Nephron (organoid): ENCODE measurements around the gene CGB3.

ENCODE experiments used
- H3K27ac Mint-ChIP-seq, 3 experiments: 2 replicates each; pipeline ENCODE4 v1.8.0; 2020; ENCODE audit warnings: mixed read lengths in 3 of 3, mild to moderate bottlenecking in 2 of 3, moderate library complexity in 1 of 3
- H3K27me3 Mint-ChIP-seq: 2 replicates; pipeline ENCODE4 v1.8.0; 2021; ENCODE audit warnings: low read depth, mild to moderate bottlenecking, moderate library complexity, mixed read lengths
- H3K36me3 Mint-ChIP-seq: 2 replicates; pipeline ENCODE4 v1.8.0; 2020; ENCODE audit warnings: low read depth, mixed read lengths
- H3K4me1 Mint-ChIP-seq: 2 replicates; pipeline ENCODE4 v1.8.0; 2020; ENCODE audit warnings: mixed read lengths
- H3K4me3 Mint-ChIP-seq, 3 experiments: 2 replicates each; pipeline ENCODE4 v1.8.0; 2020; ENCODE audit warnings: mild to moderate bottlenecking in 3 of 3, mixed read lengths in 3 of 3, moderate library complexity in 2 of 3
- H3K9me3 Mint-ChIP-seq: 2 replicates; pipeline ENCODE4 v1.8.0; 2020; ENCODE audit warnings: mixed read lengths
- CTCF ChIP-seq, 3 experiments: fragments of 200-600 bp; sonication (generic); IDR thresholded peaks; one replicate each; pipeline ENCODE4 v1.5.0; 2021; ENCODE audit warnings: antibody characterized with exemption in 3 of 3; ENCODE audit not compliant: unreplicated experiment in 3 of 3

CGB3 gene

GRCh38 chr19:48975947-48976847 lies 47.9 kb downstream of the CGB3 start:
- peak in 2 of 3 experiments; percentile 10 to 16 for TF ChIP-seq CTCF (IDR thresholded peaks at IDR 0.05; ENCODE audit: unreplicated experiment in 3 of 3)
- H3K9me3 Mint-ChIP-seq = no peaks in the 10 kb centered on the region
- no peak overlapping the region for H3K27ac Mint-ChIP-seq
- no peaks in the 10 kb centered on the region for H3K27me3 Mint-ChIP-seq
- peaks cover 9% of the 10 kb centered on the region for H3K4me1 Mint-ChIP-seq
- peaks cover 24% of the 10 kb centered on the region for H3K36me3 Mint-ChIP-seq
- no peak overlapping the region for H3K4me3 Mint-ChIP-seq
